Gastrocnemius medialis (tissue), 4 donors: ENCODE results near the gene HS6ST2. TPM values are rescaled to one million over a fixed set of nuclear protein-coding genes. Genes with fewer than 3 reads are reported as not detected.
A peak's percentile ranks its signal among the peaks of the same experiment; 100 is the strongest.

Experiments used
- ATAC-seq, 2 donors: fragments of 150-250 bp; one replicate each; pipeline ENCODE4 v1.9.1; 2016
- DNase-seq, 2 donors: peaks; one replicate each; pipeline ENCODE4 v3.0.0-alpha.2; 2019
- H3K27ac ChIP-seq, 4 donors: fragments of 200-600 bp; sonication (generic); 1 replicate in 1 of 4; 2 replicates in 3 of 4; pipeline ENCODE4 v1.5.1; 2016 to 2018; ENCODE audit warnings: mild to moderate bottlenecking in 2 of 4, moderate library complexity in 1 of 4
- H3K27me3 ChIP-seq, 3 donors: fragments of 200-600 bp; sonication (generic) in 2 of 3; 1 replicate in 1 of 3; 2 replicates in 2 of 3; pipeline versions ENCODE4 v1.5.1 to v1.6.0; 2016 to 2019; ENCODE audit warnings: mild to moderate bottlenecking in 1 of 3, moderate library complexity in 1 of 3
- H3K36me3 ChIP-seq, 2 donors: fragments of 200-600 bp; sonication (generic) in 1 of 2; one replicate each; pipeline ENCODE4 v1.5.1; 2017 to 2018
- H3K4me1 ChIP-seq, 2 donors: fragments of 200-600 bp; sonication (generic) in 1 of 2; one replicate each; pipeline ENCODE4 v1.5.1; 2016 to 2017; ENCODE audit warnings: mild to moderate bottlenecking in 2 of 2
- H3K4me3 ChIP-seq, 4 donors: fragments of 200-600 bp; sonication (generic) in 3 of 4; 1 replicate in 1 of 4; 2 replicates in 3 of 4; pipeline ENCODE4 v1.5.1; 2016 to 2019; ENCODE audit warnings: mild to moderate bottlenecking in 2 of 4
- H3K9me3 ChIP-seq, 3 donors: fragments of 200-600 bp; sonication (generic) in 2 of 3; 1 replicate in 1 of 3; 2 replicates in 2 of 3; pipeline ENCODE4 v1.5.1; 2016 to 2019
- POLR2A ChIP-seq, 2 donors: fragments of 450-650 bp; IDR thresholded peaks; one replicate each; pipeline ENCODE4 v1.6.1; 2017; ENCODE audit warnings: antibody characterized with exemption in 2 of 2, mild to moderate bottlenecking in 2 of 2, moderate library complexity in 2 of 2
- in situ Hi-C, 4 donors: fragments of 200-750 bp; cut with MboI; loops; one replicate each; pipeline versions ENCODE4 v1.15.0 to v1.8.0; 2017; ENCODE audit warnings: low sequenced_read_pairs in 4 of 4
- intact Hi-C: fragments of 100-400 bp; cut with DNase I; formaldehyde crosslinking; loops from one replicate; pipeline ENCODE4 v1.15.1; 2023; ENCODE audit warnings: low total_unique reads
- total RNA-seq, 4 donors: library from RNA; depleted of rRNA; stranded (reverse); fragments of >200 nt; gene quantifications; one replicate each; pipeline versions ENCODE4 v1.1.0 to v1.2.3, GENCODE V29; 2016
- TF ChIP-seq, protein P1 (sequence below), 5 experiments: fragments of 450-650 bp in 3 of 5; fragments of 200-600 bp in 2 of 5; sonication (generic) in 2 of 5; IDR thresholded peaks in 4 of 5; conservative IDR thresholded peaks in 1 of 5; 1 replicate in 4 of 5; 2 replicates in 1 of 5; pipeline ENCODE4 v1.5.1; 2016 to 2019; ENCODE audit warnings: antibody characterized with exemption in 5 of 5, mild to moderate bottlenecking in 3 of 5, moderate library complexity in 3 of 5

Gene HS6ST2
- total RNA-seq, 4 donors from 2014 or later = 1.9 to 2.8 (median 2.1) TPM; not detected in 1

DNA sequence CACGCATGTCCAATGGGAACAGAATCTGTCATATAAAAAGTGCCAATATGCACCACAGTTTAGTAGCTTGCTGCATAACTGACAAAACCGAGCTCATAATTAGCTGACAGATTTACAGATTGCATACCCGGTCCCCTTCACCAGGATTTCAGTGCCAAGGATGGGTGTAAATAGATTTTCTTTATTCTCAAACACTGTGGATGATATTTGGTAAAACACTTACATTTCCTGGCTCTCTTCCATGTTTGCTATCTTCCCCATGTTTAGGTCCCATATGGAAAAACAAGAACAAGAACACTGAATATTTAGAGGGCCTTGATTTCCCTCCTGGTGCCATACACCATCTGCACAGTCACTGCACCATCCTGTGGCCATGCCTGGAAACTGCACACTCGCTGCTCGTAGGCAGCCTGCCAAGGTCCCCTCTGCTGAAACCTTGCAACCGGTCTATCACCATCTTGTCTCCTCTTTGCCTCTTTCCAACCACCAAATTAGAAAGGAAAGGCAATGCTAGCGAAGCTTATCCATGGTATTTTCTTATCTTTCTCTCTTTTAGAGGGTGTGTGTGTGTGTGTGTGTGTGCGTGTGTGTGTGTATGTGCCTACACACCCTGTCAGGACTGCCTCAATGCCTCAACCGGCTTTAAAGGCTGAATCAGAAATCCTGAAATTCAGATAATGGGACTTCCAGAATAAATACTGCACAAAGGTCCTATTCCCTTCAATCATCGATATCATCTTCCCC lies 345.4 kb downstream of the HS6ST2 start:
- ATAC-seq = no peak
- intact Hi-C loops = no loop called here

GRCh38 chrX:132610536-132610935 lies 347.9 kb downstream of the HS6ST2 start:
- TF ChIP-seq, protein P1, sequence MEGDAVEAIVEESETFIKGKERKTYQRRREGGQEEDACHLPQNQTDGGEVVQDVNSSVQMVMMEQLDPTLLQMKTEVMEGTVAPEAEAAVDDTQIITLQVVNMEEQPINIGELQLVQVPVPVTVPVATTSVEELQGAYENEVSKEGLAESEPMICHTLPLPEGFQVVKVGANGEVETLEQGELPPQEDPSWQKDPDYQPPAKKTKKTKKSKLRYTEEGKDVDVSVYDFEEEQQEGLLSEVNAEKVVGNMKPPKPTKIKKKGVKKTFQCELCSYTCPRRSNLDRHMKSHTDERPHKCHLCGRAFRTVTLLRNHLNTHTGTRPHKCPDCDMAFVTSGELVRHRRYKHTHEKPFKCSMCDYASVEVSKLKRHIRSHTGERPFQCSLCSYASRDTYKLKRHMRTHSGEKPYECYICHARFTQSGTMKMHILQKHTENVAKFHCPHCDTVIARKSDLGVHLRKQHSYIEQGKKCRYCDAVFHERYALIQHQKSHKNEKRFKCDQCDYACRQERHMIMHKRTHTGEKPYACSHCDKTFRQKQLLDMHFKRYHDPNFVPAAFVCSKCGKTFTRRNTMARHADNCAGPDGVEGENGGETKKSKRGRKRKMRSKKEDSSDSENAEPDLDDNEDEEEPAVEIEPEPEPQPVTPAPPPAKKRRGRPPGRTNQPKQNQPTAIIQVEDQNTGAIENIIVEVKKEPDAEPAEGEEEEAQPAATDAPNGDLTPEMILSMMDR (IDR thresholded peaks at IDR 0.05 in 4 of 5, conservative IDR thresholded peaks at IDR 0.05 in 1 of 5) = no peak
- TF ChIP-seq POLR2A (IDR thresholded peaks at IDR 0.05) = no peak
- Histone ChIP-seq H3K9me3 (no peaks in the 10 kb centered on the region), H3K4me3 (no peak overlapping the region), H3K4me1 (no peaks in the 10 kb centered on the region), H3K36me3 (no peaks in the 10 kb centered on the region), H3K27me3 (peaks cover 0 to 3% (median 0%) of the 10 kb centered on the region in 3 donors), H3K27ac (no peak overlapping the region)
- DNase-seq (no peak), ATAC-seq (no peak)
- intact Hi-C loops = no loop called here
- in situ Hi-C loops = loop anchor here in 3 of 4 donors (10.0 to 25.0 kb wide), 4 partner anchors 316 to 773 kb away; no protein-coding TSS in a partner anchor

More for the DNA sequence above, 345.4 kb downstream of the HS6ST2 start:
- in situ Hi-C loops = loop anchor here in 3 of 4 donors (10.0 to 25.0 kb wide), 4 partner anchors 318 to 776 kb away; no protein-coding TSS in a partner anchor
- no peak overlapping the region for H3K27ac ChIP-seq
- H3K9me3 ChIP-seq = no peaks in the 10 kb centered on the region
- H3K36me3 ChIP-seq = no peaks in the 10 kb centered on the region
- H3K27me3 ChIP-seq = peaks cover 0 to 3% (median 0%) of the 10 kb centered on the region in 3 donors
- no peaks in the 10 kb centered on the region for H3K4me1 ChIP-seq
- TF ChIP-seq POLR2A (IDR thresholded peaks at IDR 0.05) = no peak
- TF ChIP-seq, protein P1 (IDR thresholded peaks at IDR 0.05 in 4 of 5, conservative IDR thresholded peaks at IDR 0.05 in 1 of 5) = peak in 3 of 5 experiments; percentile 33 to 56 (median 38)
- no peak overlapping the region for H3K4me3 ChIP-seq
- DNase-seq = peak in 1 of 2 donors; percentile 15

DNA sequence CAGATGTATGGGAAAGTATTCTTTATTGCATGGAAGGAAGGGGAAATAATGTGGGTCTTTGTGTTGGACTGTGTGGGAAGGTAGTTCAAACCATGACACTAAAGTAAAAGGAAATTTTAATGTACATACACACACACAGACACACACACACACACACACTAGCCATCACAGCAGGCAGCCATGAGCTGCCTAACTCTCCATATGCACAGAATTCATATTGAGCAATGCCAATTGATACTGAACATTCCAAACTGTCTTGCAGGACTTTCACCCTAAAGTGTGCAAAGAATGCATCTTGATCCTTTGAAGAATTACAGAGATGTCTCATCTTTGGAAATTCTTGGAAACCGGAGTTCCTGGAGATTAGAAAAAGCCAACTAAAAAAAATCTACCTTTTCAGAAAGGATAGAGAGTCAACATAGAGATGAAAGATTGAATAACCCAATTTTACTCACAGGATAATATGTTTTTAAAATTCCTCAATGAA lies 349.0 kb downstream of the HS6ST2 start:
- DNase-seq (no peak), ATAC-seq (no peak)
- TF ChIP-seq, protein P1 (IDR thresholded peaks at IDR 0.05 in 4 of 5, conservative IDR thresholded peaks at IDR 0.05 in 1 of 5) = no peak
- in situ Hi-C loops = loop anchor here in 3 of 4 donors (10.0 to 25.0 kb wide), 4 partner anchors 315 to 772 kb away; no protein-coding TSS in a partner anchor
- Histone ChIP-seq H3K27ac (no peak overlapping the region), H3K9me3 (no peaks in the 10 kb centered on the region), H3K4me3 (no peak overlapping the region), H3K4me1 (no peaks in the 10 kb centered on the region), H3K27me3 (peaks cover 0 to 3% (median 0%) of the 10 kb centered on the region in 3 donors), H3K36me3 (no peaks in the 10 kb centered on the region)
- intact Hi-C loops = no loop called here

DNA sequence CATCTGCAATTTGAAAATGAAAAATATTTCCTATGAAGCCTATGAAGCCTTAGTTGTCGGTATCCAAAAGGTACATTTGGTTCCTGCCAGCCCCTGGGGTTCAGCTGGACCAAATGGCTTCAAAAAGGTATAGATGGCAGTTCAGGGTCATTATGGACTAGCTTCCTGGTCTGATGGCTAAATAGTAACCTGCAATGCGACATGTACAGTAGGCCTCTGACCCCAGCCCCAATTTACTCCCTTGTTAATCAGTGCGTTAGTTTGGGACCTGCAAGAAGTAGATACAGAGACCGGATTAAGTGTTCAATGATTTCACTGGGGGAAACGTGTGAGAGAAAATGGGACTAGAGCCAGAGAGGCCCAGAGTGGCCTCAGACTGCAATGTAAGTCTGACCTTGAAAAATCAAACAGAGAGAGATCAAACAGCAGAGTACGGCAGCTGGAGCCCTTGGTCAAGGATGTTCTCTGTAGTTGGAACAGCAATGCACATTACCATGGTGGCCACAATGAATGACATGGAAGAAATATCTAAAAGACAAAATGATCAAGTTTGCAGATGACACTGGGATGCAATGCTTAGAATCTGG lies 354.6 kb downstream of the HS6ST2 start:
- intact Hi-C loops = no loop called here
- H3K27me3 ChIP-seq = peaks cover 0 to 7% (median 0%) of the 10 kb centered on the region in 3 donors
- no peaks in the 10 kb centered on the region for H3K9me3 ChIP-seq
- no peak overlapping the region for H3K27ac ChIP-seq
- H3K4me3 ChIP-seq = no peak overlapping the region
- no peak for TF ChIP-seq POLR2A (IDR thresholded peaks at IDR 0.05)
- TF ChIP-seq, protein P1 (IDR thresholded peaks at IDR 0.05 in 4 of 5, conservative IDR thresholded peaks at IDR 0.05 in 1 of 5) = no peak
- H3K4me1 ChIP-seq = no peaks in the 10 kb centered on the region
- DNase-seq (no peak), ATAC-seq (no peak)
- H3K36me3 ChIP-seq = no peaks in the 10 kb centered on the region
- in situ Hi-C loops = loop anchor here in 3 of 4 donors (10.0 to 25.0 kb wide), 4 partner anchors 309 to 766 kb away; no protein-coding TSS in a partner anchor
